HG03575 (cell line): Measurements from ENCODE around the gene OLA1.

Source experiments
- ATAC-seq: cut with Tn5 transposase; IDR thresholded peaks from one replicate; pipeline ENCODE4 v1.9.1; 2021; ENCODE audit not compliant: unreplicated experiment, insufficient number of reproducible peaks, low FRiP score; ENCODE audit errors: extremely low read depth

The OLA1 gene

DNA sequence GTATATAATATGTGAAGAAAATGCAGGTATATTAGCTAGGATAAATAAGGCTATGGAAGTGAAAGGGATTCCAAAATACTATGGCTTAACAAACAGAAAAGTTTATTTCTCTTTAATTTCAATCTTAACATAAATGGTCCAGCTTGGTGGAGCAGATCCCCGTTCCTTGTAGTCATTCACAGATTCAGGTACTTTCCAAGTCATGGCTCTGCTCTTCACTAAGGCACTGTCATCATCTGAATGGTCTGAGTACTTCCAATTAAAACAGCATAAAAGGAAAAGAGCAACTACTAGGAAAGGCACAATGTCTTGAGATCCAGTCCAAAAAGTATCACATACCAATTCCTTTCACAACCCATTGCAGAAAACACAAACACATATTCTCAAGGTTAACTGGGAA lies 63.4 kb downstream of the OLA1 start:
- no peak for ATAC-seq

DNA sequence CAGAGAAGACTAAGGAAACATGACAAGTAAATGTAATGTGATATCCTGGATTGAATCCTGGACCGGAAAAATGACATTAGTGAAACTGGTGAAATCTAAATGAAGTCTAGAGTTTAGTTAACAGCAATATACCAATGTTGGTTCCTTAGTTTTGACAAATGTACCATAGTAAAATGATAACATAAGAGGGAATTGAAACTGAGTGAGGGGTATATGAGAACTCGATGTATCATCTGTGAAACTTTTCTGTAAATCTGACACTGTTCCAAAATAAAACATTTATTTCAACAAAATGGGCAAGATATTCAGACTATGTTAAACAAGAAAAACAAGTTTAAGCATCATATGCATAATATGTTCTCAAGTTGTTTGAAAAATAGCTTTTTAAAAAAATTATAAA lies 63.8 kb downstream of the OLA1 start:
- ATAC-seq: no peak

DNA sequence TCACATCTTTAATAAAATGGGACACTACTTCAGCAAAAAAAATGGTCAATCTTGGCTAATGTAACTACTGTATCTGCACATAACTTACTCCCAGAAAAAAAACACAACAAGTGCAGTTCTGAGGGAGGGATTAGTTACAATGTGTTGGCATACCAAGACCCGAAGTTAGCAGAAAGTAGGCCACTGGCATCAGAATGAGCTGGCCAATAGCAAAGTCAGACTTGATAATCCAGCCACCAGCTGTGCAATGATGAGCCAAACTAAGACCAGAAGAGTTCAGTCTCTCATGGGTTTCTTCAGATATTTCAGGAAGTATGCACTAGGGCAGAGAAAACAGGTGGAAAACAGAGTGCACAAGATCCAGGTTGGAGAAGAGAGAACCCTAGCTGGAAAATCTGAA lies 65.3 kb downstream of the OLA1 start:
- no peak for ATAC-seq

DNA sequence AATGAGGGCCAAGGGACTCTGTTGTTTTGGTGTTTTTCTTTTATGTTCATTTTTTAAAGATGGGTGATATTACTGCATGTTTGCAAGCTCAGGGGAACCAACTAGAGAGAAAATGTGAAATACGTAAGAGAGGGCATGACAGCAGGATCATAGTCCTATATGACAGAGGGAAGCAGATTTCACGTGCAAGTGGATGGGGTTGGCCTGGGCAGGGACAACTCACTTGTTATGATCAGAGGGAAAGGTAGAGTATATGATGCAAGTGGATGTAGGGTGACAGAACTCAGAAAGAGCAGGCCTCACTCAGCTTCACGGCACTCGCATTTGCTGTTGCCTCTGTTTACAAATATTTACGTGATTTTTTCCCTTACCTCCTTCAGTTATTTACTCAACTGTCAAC lies 67.0 kb downstream of the OLA1 start:
- ATAC-seq: no peak

DNA sequence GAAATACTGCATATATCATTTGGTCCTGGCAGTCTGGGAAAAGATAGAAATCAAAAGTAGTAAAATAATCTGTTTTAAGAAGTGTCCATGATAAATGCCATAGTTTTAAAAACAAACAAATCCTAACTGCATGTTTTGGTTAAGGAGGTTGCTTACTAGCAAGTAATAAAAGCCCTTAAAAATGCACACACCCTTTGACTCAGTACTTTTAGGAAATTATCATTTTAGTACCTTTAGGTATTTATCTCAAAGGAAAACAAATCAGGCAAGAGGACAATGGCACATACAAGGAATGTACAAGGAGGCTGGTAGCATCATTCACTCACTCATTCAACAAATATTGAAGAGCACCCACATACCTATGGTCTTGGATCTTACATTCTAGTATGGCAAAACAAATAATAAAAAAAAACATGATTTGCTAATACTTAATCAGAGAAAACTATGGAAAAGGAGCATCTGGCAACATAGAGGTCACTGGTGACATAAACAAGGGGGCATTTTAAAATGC lies 67.6 kb downstream of the OLA1 start:
- ATAC-seq: no peak

DNA sequence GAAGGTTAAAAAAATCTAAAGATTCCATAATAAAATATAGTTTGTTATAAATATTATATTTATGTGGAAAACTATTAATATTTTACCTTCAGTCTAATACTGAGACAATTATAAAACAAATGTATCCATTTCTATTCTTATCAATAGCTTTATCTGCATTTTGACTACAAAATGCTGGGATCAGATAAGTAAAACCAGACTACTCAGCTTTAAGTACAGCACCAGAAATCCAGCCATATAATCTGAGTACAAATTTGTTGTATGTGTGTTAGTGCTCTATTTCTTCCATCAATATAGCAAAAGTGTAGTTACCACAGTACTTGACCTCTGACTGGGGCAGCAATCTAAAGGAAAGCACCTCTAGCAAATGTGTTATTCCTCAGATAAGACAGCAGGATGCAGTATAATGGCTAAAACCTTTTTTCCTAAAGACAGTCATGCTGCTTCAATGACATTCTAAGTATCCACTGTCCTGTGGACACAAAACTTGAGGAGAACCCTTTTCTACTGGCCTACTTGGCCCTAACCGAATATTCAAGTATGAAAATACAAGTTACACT lies 68.1 kb downstream of the OLA1 start:
- ATAC-seq: no peak

DNA sequence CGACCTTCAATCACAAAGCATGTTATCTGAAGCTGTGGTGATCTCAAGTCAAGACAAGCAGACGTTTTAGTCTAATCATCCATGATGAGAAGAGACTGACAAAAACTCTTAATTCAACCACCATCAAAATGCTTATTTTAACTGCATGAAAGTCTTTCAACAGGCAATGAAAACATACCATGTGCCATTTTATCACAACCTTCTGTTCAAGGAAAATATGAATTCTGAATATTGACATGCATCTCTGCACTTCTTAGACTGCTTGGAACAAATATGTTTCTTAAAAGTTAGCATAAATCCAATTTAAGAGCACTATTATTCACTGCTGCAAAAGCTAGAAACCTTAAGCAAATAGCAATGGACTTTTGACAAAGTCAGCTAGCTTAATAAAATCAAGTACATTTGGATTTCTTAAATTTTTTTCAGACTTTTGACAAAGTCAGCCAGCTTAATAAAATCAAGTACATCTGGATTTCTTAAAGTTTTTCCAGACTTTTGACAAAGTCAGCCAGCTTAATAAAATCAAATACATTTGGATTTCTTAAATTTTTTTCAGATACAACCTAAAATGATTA lies 70.9 kb downstream of the OLA1 start:
- ATAC-seq: no peak

DNA sequence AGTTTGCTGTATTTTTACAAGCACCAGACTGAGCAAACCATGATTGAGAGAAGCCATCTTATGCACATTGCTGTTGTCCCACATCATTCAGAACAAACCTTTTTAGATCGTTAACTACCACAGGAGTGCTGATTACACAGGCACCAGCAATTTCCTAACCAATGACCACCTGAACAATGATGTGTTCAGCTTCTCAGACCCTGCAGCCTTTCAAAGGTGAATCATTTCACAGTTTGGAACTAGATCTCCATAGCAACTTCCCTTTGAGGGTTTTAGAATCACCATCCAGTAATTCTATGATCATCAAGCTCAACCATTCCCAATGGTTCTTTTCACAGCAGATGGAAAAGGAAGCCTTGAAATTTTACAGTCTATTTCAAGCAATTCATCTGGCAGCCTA lies 71.4 kb downstream of the OLA1 start:
- ATAC-seq: no peak

DNA sequence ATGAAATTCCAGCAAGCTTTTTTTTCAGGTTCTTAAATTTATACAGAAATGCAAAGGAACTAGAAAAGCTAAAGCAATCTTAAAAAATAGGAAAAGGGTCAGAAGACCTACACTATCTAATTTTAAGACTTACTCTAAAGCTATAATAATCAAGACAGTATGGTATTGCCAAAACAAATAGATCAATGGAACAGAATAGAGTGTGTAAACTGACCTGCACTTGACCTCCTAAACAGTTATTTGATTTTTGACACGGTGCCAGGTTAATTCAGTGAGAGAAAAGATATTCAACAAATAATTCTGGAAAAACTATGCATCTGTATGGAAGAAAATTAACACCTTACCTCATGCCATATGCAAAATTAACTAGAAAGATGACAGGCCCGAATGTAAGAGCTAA lies 73.6 kb downstream of the OLA1 start:
- no peak for ATAC-seq

DNA sequence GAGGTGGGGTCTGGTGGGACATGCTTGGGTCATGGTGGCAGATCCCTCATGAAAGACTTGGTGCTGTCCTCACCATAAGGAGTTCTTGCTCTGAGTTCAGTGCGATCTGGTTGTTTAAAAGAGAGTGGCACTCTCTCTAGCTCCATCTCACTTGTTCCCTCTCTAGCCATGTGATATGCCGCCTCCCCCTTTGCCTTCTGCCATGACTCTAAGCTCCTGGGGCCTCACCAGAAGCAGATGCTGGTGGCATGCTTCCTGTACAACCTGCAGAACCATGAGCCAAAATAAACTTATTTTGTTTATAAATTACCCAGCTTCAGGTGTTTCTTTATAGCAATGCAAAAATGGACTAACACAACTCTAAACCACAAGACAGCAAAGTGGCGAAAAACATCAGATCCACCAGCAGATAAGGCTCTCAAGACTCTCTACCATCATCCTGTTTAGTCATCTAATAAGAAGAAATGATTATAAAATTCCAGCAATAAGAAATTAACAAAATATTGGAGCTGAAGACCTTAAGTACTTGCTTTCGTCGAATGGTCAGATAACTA lies 75.5 kb downstream of the OLA1 start:
- ATAC-seq: no peak

DNA sequence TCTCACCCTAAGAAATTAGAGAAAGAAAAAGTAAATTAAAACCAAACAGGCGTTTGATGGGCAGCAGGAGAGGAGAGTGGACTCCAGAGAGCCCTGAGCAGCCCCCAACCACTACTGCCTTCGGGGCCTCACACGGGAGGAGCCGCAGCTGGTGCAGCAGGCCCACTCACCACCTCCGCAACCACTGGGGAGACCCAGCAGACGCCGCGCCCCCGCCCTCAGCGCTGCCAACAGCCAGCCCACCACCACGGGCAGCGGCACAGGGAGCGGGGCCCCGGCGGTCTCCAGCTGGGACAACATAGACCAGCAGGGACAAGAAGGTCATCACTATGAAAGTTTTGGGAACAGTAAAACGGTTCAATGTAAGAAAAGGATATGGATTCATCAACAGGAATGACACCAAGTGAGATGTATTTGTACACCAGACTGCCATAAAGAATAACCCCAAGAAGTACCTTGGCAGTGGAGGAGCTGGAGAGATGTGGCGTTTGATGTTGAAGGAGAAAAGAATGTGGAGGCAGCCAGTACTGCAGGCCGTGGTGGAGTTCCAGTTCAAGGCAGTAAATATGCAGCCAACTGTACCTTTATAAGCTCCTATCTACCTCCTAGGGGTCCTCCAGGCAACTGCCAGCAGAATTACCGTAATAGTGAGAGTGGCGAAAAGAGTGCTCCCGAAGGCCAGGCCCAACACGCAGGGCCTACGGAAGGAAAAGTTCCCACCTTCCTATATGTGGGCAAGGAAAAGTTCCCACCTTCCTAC lies 76.5 kb downstream of the OLA1 start:
- ATAC-seq: no peak

DNA sequence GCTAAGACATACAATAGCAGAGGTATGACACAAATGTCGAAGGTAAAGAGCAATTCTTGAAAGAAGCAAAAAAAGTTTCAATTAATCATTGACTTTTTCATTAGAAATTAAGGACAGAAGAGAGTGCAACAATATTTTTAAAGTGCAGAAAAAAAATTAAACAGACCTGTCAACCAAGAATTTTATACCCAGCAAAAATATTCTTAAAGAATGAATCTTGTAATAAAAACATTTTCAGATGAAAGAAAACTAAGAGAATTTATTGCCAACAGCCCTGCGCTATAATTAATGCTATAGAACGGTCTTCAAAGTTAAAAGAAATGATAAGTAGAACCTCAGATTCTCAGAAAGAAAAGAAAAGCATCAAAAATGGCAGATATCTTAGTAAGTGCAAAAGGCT lies 79.0 kb downstream of the OLA1 start:
- no peak for ATAC-seq

DNA sequence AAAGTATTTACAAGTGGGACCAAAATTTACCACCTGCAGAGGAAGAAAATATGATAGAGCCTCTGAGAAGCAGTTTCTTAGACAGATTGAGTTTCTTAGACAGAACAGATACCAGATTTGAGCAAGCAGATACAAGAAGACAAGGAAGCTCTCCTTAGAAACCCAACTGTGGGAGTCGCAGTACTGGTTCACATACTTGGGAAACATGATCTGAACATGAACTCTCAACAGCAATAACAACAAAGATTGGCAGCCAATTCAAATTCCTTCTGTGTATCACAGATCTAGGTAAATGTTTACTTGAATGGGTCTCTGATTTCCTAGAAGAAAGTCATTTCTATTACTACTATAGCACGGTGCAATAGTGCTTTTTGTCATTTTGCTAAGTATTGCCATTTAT lies 82.1 kb downstream of the OLA1 start:
- ATAC-seq: no peak

DNA sequence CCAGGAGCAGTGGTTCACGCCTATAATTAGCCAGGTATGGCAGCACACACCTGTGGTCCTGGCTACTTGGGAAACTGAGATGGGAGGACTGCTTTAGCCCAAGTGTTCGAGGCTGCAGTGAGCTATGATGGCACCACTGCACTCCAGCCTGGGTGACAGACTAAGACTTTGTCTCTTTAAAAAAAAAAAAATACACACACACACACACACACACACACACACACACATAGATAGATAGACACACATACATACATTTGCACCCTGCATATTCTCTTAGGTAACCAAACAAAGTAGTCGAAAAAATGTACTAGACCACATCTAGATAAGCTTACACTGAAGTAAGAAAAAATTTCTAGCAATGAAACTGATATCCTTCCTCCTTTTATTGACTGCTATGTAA lies 86.8 kb downstream of the OLA1 start:
- no peak for ATAC-seq

DNA sequence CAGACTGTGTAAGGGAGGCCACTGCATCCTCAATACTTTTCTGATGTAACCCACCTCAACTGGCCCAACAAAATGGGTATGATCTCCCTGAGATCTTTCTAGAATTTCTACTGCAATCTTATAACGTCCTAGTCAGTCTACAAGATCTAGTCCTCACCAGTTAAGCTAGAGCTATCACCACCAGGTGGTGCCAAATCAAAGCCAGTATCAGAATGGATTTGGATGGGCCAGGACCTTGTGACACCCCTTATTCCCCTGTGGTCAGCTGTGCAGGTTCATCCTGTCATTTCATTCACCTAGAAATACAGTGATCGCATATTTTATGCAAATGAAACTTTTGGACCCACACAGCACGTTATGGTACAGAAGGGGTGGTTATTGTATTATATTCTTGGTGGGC lies 90.3 kb downstream of the OLA1 start:
- no peak for ATAC-seq

DNA sequence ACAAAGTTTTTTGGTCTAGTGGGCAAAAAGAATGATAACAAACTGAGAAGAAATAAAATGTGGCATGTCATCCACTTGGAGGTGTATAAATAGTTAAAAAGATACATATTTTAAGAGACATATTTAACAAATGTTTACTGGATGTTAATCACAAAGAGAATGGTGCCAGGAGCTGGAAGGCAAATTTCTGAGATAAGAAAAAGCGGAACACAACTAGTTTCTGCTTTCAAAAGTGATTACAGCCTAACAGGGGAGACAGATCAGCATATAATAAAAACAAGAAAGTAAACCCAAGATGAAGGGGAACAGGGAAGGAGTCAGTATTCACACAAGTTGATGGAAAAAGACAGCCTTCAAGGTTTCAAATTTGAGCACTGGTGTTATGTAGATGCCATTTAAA lies 91.3 kb downstream of the OLA1 start:
- ATAC-seq: no peak

DNA sequence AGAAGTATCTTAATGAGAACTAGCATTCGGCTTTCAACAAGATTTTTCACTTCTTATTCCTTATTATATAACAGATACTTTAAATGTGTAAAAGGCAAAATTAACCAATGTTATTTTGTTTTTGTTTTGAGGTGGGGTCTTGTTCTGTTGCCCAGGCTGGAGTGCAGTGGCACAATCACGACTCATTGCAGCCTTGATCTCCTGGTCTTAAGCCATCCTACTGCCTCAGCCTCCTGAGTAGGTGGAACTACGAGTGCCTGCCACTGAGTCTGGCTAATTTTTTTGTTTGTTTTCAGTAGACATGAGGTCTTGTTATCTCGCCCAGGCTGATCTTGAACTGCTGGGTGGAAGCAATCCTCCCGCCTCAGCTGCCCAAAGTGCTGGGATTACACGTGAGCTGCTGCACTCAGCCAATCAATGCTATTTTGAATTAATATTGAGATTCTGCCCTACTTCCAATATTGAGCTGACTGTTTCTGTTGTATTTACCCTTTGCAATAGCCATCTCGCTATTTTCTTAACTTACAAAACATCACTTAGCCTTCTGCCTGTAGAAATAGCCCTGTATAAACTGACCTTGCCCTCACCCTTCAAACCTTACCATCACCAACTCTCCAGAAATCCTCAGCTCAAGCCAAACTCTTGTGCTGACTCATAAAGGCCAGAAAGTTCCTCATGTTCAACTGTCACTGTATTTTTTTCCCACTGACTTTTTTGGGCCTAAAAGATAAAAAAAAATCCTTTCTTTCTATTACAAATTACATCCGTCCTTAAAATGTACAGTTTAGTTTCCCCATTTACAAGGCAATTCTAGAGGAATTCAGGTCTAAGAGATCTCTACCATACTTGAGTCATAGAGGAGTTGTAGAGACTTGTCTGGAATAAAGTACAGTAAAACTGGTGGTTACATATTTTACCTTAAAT lies 94.3 kb downstream of the OLA1 start:
- no peak for ATAC-seq

DNA sequence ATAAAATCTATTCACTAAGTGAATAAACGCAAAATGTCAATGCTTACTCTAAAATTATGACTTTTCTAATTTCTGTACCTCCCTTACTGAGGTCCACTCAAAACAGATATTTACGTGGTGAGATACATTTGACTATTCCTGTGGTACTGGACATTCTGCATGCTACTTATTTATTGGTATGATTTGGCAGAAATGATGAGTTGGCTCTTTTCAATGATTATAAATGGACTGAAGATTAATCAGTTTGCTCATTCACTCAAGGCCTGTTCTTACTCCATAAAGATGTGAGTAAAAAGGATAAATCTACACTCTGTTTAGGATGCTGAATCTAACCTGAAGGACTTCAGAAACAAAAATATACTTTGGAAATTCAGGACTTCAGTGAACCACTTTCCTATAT lies 98.8 kb downstream of the OLA1 start:
- ATAC-seq: no peak

DNA sequence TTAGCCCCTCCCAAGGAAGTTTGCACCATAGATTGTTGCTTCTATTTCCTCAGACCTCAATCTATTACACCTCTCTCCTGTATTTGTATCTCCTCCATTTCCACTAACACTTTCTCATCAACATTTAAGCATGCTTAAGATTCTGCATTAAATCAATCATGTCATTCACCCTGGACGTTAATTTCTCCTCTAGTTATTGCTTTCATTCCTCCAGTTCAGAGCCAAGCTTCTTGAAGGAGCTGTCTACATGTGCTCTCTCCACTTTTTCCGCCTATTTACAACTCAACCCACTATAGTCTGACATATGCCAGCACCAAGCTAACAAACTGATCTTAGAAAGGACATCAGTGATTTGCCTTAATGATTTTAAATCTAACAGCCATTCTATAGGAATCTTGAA lies 99.5 kb downstream of the OLA1 start:
- no peak for ATAC-seq
